Chondrocyte (in vitro differentiated cells): ENCODE results near the gene ABCA13. TPM values are rescaled to one million over a fixed set of nuclear protein-coding genes. Genes with fewer than 3 reads are reported as not detected.

Experiments used
- DNase-seq: peaks from one replicate; pipeline ENCODE4 v3.0.0; 2021; ENCODE audit warnings: mixed read lengths, low spot score
- H3K27ac Mint-ChIP-seq: one replicate; pipeline ENCODE4 v1.8.0; 2021; ENCODE audit warnings: mild to moderate bottlenecking, moderate library complexity, mixed read lengths; ENCODE audit not compliant: unreplicated experiment
- H3K27me3 Mint-ChIP-seq: 2 replicates; pipeline ENCODE4 v1.8.0; 2021; ENCODE audit warnings: low read depth, mixed read lengths
- H3K36me3 Mint-ChIP-seq: 2 replicates; pipeline ENCODE4 v1.8.0; 2021; ENCODE audit warnings: low read depth, mixed read lengths
- H3K4me1 Mint-ChIP-seq: 2 replicates; pipeline ENCODE4 v1.8.0; 2021; ENCODE audit warnings: low read depth, mild to moderate bottlenecking, mixed read lengths
- H3K4me3 Mint-ChIP-seq: one replicate; pipeline ENCODE4 v1.8.0; 2021; ENCODE audit warnings: mild to moderate bottlenecking, moderate library complexity, mixed read lengths; ENCODE audit not compliant: unreplicated experiment
- H3K9me3 Mint-ChIP-seq: 2 replicates; pipeline ENCODE4 v1.8.0; 2021; ENCODE audit warnings: low read depth, mixed read lengths
- total RNA-seq: library from RNA; stranded (reverse); gene quantifications from 3 replicates; pipeline ENCODE4 v1.2.1, GENCODE V29; 2021
- TF ChIP-seq, protein P1 (sequence below): fragments of 200-600 bp; sonication (generic); IDR thresholded peaks from 2 replicates; pipeline ENCODE4 v1.5.0; 2021; ENCODE audit warnings: antibody characterized with exemption, mild to moderate bottlenecking, moderate library complexity

Gene ABCA13
- total RNA-seq, 1 donor from 2014 or later, result 0.07 TPM

DNA sequence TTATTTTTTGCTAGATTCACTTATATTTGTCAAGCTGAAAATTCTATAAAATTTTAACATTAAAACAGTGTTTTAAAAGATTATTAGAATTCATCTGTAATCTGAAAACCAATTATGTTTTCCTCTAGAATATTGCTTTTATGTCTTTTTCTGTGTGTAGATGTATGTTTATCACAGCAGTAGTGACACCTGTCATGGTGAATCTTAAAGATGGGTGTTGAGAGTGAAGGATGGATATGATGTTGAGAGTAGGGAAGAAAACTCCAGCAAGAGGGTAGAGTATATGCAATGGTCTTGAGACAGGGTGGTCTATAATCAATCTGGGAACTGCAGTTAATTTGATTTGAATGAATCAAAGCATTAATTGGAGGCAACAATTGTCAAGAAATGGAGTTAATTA, 416.2 kb downstream of the ABCA13 start:
- TF ChIP-seq, protein P1, sequence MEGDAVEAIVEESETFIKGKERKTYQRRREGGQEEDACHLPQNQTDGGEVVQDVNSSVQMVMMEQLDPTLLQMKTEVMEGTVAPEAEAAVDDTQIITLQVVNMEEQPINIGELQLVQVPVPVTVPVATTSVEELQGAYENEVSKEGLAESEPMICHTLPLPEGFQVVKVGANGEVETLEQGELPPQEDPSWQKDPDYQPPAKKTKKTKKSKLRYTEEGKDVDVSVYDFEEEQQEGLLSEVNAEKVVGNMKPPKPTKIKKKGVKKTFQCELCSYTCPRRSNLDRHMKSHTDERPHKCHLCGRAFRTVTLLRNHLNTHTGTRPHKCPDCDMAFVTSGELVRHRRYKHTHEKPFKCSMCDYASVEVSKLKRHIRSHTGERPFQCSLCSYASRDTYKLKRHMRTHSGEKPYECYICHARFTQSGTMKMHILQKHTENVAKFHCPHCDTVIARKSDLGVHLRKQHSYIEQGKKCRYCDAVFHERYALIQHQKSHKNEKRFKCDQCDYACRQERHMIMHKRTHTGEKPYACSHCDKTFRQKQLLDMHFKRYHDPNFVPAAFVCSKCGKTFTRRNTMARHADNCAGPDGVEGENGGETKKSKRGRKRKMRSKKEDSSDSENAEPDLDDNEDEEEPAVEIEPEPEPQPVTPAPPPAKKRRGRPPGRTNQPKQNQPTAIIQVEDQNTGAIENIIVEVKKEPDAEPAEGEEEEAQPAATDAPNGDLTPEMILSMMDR, result no peak
- peaks cover 10% of the 10 kb centered on the region for H3K27me3 Mint-ChIP-seq
- no peaks in the 10 kb centered on the region for H3K4me1 Mint-ChIP-seq
- H3K27ac Mint-ChIP-seq, result no peak overlapping the region
- no peak for DNase-seq
- H3K4me3 Mint-ChIP-seq, result no peak overlapping the region
- no peaks in the 10 kb centered on the region for H3K9me3 Mint-ChIP-seq
- no peaks in the 10 kb centered on the region for H3K36me3 Mint-ChIP-seq

DNA sequence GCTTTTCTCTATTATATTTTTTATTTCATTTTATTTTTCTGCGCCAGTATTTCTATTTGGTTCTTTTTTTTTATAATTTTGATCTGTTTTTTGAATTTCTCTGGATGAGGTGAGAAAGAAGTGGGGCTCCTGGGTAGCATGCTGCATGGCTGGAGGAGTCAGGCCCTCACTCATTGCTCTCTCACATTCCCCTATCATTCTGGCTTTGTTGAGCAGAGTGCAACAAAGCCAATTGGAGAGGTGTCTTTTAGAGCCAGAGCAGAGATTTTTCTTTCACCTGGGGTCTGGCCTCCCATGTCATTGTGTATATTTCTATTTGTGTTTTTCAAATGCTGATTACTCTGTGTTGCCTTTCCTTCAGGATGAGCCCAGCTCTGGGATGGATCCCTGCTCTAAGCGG, 423.1 kb downstream of the ABCA13 start:
- Mint-ChIP-seq H3K27ac (no peak overlapping the region), H3K4me3 (no peak overlapping the region), H3K36me3 (no peaks in the 10 kb centered on the region), H3K27me3 (peaks cover 2% of the 10 kb centered on the region), H3K9me3 (no peaks in the 10 kb centered on the region), H3K4me1 (no peaks in the 10 kb centered on the region)
- TF ChIP-seq, protein P1, result no peak
- DNase-seq, result no peak

DNA sequence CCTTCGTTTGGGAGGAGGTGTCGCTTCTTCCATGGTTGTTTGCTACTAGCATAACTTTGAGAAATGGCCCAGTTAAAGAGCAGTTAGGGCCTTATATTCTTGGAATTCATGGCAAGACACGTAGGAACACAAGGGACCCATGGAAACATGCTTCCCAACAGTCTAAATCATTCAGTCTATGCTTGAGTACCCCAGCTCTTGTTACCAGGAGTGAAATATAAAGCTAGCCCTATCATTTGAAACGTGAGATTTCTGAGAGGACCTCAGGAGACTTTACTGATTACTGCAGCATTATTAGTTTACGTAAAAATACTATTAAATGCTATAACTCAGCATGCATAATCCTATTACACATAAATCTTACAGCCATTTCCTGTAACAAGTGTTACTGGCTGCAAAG, 424.5 kb downstream of the ABCA13 start:
- H3K27me3 Mint-ChIP-seq, result no peaks in the 10 kb centered on the region

DNA sequence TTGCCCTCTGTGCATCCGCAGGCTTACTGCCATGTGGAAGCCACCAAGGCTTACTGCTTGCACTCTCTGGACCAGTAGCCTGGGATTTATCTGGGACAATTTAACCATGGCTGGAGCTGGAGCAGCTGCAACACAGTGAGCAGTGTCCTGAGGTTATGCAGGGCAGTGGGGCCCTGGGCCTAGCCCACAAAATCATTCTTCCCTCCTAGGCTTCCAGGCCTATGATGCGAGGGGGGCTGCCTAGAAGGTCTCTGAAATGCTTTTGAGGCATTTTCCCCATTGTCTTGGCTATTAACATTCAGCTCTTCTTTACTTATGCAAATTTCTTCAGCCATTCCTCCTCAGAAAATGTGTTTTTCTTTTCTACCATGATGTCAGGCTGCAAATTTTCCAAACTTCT, 439.4 kb downstream of the ABCA13 start:
- peaks cover 2% of the 10 kb centered on the region for H3K27me3 Mint-ChIP-seq
- no peaks in the 10 kb centered on the region for H3K36me3 Mint-ChIP-seq
- H3K27ac Mint-ChIP-seq, result no peak overlapping the region
- no peak overlapping the region for H3K4me3 Mint-ChIP-seq
- no peak for DNase-seq
- no peaks in the 10 kb centered on the region for H3K9me3 Mint-ChIP-seq
- no peaks in the 10 kb centered on the region for H3K4me1 Mint-ChIP-seq
- TF ChIP-seq, protein P1, result no peak

More for the DNA sequence above, 424.5 kb downstream of the ABCA13 start:
- no peak for DNase-seq
- Mint-ChIP-seq H3K27ac (no peak overlapping the region), H3K4me1 (no peaks in the 10 kb centered on the region), H3K36me3 (no peaks in the 10 kb centered on the region), H3K4me3 (no peak overlapping the region), H3K9me3 (no peaks in the 10 kb centered on the region)
- TF ChIP-seq, protein P1, result no peak

DNA sequence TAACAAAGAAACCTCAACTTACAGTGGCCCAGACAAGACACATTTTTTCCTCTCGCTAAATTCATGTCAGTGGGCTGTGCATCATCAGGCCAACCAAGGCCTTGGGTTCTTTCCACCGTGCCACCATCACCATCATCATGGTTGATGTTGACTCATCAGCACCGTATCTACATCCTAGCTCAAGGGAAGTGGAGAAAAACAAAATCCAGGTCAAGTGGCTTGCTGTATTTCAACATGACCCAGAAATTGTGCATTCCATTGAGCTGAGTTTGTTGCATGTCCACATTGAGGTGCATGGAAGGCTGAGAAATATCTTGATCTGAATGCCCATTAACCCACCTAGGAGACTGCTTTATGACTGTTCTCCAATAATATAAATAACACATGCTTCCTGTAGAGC, 440.7 kb downstream of the ABCA13 start:
- no peak overlapping the region for H3K27ac Mint-ChIP-seq
- no peaks in the 10 kb centered on the region for H3K4me1 Mint-ChIP-seq
- no peaks in the 10 kb centered on the region for H3K9me3 Mint-ChIP-seq
- H3K27me3 Mint-ChIP-seq, result no peaks in the 10 kb centered on the region
- H3K36me3 Mint-ChIP-seq, result no peaks in the 10 kb centered on the region
- TF ChIP-seq, protein P1, result no peak
- no peak for DNase-seq
- H3K4me3 Mint-ChIP-seq, result no peak overlapping the region
